NCI-H2196 treated with DMSO at 0.1 percent for 48 hours (cell line): ENCODE results near the gene MAGEB17.
"Not testable (repeated sequence)": the region's sequence is repeated elsewhere in the genome, so short reads cannot be mapped to it uniquely, and the experiment has no call there.

Experiments
- DNase-seq: peaks from one replicate; lab custom pipeline; 2025; ENCODE audit not compliant: unreplicated experiment; lab: John Stamatoyannopoulos, UW

Gene MAGEB17

DNA sequence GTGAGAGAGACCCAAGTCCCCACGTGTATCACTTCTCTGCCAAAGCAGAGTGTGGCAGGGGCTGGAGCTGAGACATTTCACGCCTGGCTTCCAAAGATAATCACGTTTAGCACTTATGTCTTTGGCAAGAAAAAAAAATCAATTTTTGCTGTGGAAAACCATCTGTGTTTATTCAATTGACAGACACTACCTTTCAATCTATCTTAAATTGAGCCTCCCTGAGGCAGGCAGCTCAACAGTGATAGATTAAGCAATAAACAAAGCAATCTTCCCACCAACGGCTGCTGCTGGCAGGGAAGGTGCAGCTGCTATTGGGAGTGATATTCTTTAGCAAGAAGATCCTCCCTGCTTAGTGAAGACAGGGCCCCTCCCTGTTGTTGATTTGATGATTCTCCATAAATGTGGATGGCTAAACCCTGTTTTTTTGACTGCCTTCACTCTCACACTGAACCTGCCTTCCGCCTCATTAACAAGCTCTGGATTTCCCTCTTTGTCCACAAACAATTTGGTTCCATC, 11.6 kb upstream of the MAGEB17 start:
- DNase-seq, result no peak

DNA sequence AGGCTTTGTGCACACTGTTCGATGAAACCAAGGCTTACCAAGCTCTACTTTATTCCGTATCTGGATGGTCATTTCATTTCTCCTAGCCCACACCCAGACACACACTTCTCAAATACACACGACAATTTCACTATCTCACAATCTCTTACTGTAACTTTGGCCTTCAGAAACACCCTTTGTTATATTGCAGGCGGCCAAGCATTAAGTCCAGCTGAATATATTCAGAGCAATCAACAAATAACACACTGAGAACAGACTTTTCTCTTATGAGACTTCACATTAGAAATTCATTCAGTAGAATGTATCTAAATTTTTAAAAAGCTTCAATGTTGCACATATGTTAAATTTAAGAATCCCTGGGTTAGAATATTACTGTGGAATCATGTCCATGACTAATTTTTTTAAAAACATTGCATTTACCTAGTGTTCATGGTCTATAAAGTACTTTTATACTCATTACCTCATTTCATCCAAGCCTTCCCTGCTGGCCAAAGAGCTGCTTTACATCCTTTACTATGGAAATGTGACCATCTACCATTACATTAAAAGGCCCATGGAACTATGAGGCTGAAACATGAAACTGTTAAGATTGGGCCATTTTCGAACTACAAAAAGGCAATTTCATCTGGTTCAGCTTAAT, 10.5 kb upstream of the MAGEB17 start:
- no peak for DNase-seq

DNA sequence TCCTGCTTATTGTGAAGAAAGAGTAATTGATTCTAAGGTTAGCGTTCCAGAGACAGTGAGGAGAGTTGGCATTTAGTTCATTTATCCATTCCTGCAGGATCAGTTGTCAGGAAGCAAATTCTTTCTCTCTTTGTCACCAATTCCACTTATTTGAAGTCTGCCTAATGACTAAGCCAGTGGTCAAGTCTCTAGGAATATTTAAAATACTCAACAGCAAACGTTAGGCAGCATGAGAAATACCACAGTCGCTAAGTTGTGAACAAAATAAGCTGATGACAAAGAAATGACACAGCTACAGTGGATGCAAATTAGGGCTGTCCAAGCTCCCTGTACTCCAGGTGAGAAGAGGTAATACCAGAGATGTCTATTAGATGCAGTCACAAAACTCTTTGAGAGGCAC, 6.6 kb upstream of the MAGEB17 start:
- no peak for DNase-seq

DNA sequence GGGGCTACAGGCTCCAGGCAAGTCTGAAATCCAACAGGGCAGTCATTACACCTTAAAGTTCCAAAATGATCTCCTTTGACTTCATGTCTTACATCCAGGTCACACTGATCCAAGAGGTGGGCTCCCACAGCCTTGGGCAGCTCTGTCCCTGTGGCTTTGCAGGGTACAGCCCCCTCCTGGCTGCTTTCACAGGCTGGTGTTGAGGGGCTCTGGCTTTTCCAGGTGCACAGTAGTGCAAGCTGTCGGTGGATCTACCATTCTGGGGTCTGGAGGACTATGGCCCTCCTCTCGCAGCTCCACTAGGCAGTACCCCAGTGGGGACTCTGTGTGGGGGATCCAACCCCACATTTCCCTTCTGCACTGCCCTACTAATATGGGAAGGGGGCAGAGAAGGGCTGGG, 6.1 kb upstream of the MAGEB17 start:
- DNase-seq, result not testable (repeated sequence)

DNA sequence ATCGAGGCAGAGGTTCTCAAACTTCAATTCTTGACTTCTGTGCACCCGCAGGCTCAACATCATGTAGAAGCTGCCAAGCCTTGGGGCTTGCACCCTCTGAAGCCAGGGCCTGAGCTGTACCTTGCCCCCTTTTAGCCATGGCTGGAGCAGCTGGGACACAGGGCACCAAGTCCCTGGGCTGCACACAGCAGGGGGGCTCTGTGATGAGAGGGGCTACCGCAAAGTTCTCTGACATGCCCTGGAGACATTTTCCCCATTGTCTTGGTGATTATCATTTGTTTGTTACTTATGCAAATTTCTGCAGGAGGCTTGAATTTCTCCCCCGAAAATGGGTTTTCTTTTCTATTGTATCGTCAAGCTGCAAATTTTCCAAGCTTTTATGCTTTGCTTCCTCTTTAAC, 4.9 kb upstream of the MAGEB17 start:
- no peak for DNase-seq

DNA sequence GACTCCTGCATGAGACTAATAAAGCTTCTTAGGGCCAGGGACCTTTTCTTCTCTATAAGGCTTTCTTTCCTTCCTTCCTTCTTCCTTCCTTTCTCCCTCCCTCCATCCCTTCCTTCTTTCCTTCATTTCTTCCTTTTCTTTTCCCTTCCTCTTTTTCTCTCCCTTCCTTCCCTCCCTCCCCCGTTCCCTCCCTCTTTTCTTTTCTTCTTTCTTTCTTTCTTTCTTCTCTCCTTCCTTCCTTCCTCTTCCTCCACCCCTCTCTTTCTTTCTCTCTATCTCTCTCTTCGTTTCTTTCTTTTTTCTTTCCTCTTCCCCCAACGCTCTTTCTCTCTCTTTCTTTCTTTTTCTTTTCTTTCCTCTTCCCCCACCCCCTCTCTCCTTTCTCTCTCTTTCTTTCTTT, 2.5 kb upstream of the MAGEB17 start:
- no peak for DNase-seq

DNA sequence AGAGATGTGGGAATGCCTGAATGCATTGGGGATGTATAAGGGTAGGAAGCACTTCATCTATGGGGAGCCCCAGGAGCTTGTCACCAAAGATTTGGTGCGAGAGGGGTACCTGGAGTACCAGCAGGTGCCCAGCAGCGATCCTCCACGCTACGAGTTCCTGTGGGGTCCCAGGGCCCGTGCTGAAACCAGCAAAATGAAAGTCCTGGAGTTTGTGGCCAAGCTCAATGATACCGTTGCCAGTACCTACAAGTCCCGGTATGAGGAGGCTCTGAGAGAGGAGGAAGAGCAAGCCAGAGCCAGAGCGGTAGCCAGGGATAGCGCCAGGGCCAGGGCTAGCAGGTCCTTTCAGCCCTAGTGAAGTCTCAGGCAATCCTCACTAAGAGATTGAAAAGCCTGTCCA, 3.8 kb downstream of the MAGEB17 start:
- no peak for DNase-seq

DNA sequence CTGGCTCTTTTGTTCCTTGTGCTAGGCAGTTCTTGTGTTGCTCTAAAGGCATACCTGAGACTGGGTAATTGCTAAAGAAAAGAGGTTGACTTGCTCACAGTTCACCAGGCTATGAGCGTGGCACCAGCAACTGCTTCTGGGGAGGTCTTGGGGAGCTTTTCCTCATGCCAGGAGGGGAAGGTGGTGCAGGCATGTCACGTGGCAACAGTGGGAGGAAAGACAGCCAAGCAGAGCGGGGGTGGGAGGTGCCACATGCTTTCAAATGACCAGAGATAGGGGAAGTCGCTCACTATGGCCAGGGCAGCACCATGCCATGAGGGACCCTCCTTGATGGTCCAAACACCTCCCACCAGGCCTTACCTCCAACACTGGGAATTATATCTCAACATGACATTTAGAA, 4.7 kb downstream of the MAGEB17 start:
- DNase-seq, result no peak

DNA sequence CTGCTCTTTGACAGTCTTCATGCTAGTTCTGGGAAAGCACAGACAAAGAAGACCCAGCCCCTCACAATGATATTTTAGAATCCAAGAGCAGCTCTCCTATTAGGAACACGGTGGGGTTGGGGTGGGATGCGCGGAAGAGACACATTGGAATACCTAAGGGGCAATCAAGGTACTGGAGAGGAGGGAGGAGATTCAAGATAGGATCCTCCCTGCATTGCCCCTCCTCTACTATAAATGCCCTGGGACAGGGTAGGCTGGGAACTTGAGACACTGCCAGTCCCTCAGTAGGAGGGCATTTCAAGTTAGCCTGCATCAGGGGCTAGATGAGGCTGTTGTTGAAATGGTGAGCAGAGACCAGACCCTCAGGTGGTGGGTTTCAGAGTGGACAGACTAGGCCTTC, 5.1 kb downstream of the MAGEB17 start:
- DNase-seq, result no peak

DNA sequence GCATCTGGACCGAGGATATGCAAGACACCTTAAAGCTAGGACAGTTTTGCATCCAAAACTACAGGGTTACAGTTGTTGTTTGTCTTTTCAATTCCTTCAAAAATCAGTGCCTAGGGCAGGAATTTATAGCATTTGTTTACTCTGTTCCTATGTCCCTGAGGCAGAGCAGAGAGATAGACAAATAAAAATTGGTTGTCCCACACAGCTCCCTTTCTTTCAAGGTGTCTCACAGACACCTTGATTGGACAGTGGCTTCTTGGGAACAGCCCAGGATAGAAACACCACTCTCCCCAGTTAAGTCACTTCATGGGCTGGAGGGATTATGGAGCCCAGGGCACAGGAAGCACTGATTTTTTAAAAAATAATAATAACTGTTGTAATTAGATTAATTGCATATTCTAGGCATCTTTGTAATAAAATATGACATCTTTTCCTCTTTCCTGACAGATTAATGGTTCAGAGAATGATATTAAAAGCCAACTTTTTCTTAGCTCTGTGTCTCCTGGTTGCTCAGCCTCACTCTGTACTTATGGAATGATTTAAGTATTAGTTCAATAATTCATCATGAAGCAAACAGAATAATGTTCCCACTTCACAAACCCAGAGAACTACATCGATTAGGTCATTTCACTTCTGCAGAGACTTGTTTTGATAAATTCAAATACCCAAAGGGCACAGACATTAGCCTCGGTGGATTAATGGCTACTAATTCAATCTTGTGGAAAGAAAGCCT, 8.2 kb downstream of the MAGEB17 start:
- DNase-seq, result no peak

DNA sequence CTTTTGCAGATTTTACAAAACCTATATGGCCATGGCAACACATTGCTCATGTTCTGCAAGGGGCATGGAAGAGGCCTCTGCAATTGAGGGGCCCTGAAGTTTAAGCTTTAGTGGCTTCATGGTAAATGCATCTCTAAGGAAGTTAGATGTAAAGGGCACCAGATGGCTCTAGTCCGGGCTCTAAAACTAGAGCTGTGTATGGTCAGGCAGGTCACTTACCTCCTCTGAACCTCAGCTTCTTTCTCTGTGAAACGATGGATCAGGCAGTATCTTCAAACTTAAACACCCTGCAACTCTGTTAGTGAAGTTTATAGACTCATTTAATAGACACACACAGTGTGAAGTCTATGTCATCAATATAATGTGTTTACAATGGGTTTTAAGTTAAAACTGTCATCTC, 10.0 kb downstream of the MAGEB17 start:
- no peak for DNase-seq

DNA sequence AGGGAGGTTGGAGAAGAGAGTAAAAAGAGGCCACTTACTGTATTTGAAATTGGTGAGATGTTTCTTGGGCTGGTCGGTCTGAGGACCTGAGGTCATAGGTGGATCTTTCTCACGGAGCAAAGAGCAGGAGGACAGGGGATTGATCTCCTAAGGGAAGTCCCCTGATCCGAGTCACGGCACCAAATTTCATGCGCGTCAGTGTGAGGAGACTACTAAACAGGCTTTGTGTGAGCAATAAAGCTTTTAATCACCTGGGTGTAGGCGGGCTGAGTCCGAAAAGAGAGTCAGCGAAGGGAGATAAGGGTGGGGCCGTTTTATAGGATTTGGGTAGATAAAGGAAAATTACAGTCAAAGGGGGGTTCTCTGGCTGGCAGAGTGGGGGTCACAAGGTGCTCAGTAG, 16.6 kb downstream of the MAGEB17 start:
- DNase-seq, result not testable (repeated sequence)

DNA sequence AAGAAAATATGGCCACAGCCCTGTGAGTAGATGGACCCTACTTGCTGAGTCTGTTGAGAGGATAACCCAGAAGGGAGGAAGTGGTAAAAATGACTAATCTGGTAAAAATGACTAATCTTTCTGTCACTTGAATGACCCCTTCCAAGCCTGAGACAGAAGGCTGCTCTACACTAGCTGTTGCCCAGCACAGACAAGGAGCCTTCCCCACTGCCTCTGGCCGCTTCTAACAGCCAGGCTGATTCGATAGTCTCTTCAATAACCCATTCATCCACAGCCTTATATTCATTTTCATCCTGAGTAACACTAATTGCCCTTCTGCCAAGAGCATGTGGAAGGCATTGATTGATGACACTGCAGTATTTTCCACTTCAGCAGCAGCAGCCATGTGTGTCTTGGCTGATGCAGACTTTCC, 18.4 kb downstream of the MAGEB17 start:
- DNase-seq, result no peak

DNA sequence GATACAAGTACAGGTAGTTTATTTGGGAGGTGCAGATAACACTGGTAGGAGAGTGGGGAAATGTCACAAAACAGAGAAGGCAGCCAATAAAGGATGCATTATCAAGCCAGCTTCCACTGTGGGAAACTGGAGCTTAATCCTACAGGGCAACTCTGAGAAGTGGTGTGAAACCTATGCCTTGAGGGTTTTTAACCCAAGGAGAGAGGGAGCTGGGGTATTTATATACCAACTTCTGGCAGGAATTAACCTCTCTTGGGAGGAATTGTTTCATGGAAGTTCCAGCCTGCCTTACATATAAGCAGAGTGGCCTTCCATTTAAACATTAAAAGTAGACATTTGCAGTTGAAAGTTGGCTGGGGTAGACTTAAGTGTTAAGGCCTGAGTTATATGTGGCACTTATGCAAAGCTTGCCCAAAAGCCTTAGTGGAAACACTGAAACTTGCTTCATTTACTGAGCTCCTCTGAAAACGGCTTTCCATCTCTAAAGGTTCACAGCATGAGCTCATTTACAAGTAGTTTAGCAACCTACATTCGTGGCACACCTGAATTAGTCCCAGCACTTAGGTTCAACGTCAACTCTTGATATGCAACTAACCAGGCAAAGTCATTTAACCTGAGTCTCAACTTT, 19.2 kb downstream of the MAGEB17 start:
- no peak for DNase-seq

DNA sequence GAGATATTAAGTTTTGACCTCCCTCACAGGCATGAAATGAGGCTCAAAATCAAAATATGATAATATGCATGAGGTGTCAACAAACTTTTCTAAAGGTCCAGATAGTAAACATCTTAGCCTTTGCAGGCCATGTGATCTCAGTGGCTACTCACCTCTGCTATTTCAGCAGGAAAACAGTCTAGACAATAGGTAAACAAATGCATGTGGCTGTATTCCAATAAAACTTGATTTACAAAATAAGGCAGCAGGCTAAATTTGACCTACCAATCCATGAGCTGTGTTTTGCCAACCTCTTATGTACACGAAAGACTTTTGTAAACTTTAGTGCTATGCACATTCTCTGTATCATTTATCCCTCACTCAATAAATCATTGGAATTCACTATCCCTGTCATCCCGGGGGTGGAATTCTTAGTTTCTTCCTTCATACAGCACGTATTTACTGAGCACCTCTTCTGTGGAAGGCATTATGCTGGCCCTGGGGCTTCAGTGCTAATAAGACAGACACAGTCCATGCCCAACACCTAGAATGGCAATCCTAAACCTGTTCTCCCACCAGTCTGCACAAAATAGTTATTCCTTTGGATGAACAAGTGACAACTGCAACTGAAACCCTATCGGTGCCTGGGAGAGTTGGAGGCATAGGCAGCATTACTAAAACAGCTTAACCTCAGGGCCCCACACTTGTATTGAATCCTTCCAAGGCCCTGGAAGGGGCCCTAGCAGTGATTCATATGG, 19.9 kb downstream of the MAGEB17 start:
- DNase-seq, result no peak

DNA sequence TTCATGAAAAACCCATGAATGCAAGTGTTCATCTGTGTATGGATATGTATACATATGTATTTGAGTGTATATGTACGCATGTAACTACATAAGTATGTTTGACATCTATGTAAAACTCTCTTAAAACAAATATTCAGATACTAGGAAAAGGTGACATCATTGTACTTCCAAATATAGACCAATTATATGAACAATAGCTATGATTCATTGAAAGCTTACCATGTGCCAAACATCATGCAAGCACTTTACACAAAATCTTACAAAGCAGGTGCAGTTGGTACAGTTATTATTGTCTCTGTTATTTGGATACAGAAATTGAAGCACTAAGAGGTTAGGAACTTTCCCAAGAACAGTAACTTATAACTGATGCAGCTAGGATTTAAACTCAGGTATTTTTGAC, 21.4 kb downstream of the MAGEB17 start:
- no peak for DNase-seq

DNA sequence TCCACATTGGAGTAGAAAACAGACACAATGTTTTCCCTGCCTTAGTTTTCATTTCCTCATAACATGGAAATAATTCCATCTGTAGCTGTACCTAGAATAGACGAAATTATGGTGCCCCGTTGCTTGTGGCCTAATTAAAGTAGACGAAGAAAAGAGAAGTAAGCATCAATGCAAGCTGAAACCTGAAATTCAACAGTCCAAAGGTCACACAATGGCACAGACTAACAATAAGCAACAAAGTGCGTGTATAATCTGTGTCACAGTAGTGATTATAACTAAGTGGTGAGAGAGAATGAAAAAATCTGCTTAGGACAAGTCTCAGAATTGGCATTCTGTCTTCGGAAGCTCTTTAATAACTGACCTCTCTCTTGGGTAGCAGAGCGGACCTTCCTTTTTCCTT, 24.3 kb downstream of the MAGEB17 start:
- no peak for DNase-seq

DNA sequence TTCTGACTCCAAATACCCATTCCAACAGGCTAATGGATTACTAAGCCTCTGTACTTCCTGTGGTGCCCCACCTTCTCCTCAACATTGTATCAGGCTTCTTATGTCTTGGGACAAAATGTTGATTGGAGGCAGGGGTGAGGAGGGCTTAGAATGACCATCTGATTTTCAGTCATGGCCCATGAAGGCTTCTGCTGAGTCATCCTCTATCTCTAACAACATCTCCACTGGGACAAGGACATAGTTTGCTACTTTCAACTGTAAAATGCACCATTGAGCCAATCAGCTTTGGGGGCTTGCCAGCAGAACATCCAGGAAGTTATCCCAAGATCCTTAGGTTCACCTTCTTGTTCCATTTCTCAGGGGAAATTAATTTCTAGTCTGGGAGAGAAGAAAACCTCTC, 29.5 kb downstream of the MAGEB17 start:
- DNase-seq, result no peak

DNA sequence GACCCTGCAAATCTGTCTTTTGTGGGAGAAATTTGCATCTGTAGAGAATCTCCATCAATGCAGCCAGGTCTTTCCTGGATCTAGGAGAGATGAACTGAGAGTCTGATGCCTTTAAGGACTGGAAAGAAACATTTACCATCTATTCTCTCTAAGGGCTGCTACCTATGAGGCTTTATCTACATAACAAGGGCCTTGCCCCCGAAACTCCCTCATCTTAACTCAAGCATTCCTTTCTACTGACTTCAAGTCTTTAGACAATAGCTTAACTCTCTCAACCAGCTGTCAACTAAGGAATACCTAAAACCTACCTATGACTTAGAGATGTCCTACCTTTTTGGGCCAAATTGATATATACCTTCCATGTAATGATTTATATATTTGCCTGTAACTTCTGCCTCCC, 32.1 kb downstream of the MAGEB17 start:
- no peak for DNase-seq

DNA sequence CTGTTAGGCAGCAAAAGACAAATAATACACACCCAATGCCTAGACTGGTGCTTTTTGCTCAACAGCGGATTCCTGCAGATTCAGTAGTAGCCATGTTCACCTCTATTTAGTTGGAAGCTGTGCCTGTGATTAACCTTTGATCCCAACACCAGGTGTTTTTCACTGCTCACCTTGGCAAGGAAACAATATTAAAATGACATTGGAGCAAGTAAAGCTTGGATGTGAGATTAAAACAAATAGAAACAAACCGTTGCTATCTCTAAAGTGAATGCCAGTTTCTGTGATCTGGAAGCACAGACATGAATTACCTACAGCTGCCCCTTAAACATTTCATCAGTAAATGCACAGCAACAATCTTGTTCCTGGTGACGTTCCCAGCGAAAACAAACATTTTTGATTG, 35.7 kb downstream of the MAGEB17 start:
- no peak for DNase-seq

DNA sequence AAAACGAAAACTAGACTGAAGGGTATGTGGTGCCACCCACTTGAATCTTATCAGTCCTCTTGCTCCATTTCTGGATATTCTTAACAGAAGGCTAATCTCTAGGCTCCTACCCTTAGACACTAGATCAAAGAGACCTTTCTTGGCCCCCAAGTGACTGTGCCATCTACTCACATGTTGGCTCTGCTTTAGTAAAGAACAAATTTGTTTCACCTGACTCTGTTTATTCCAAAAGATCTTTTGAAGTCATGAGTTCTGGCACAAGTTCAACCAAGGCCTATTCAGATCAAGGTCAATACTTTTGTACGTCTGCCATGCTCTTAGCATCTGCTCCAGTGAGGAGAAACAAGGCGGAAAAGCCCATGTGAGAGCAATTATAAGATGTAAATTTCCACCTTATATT, 37.3 kb downstream of the MAGEB17 start:
- no peak for DNase-seq

DNA sequence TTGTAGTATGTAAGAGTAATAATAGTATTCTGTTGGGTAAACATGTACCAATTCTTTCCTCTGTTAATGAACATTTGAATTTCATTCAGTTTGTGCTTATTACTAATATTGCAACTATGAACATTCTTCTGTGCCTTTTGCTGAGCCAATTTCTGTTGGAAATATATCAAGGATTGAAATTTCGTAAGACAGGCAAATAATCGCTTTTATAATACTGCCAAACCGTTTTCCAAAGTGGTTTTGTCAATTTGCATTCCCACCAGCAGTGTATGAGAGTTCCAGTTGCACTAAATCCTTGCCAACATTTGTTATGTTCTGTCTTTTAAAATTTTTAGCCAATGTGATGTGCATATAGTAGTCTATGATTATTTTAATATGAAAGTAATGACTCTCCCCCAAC, 38.6 kb downstream of the MAGEB17 start:
- DNase-seq, result no peak
